NAMALWA (cell line): ENCODE measurements around the gene CALHM1.
"Not testable (repeated sequence)": the region's sequence is repeated elsewhere in the genome, so short reads cannot be mapped to it uniquely, and the experiment has no call there.

Experiments used
- DNase-seq: peaks from one replicate; pipeline ENCODE4 v3.0.0-alpha.2; 2015; ENCODE audit warnings: low spot score

The CALHM1 gene, protein sequence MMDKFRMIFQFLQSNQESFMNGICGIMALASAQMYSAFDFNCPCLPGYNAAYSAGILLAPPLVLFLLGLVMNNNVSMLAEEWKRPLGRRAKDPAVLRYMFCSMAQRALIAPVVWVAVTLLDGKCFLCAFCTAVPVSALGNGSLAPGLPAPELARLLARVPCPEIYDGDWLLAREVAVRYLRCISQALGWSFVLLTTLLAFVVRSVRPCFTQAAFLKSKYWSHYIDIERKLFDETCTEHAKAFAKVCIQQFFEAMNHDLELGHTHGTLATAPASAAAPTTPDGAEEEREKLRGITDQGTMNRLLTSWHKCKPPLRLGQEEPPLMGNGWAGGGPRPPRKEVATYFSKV

DNA sequence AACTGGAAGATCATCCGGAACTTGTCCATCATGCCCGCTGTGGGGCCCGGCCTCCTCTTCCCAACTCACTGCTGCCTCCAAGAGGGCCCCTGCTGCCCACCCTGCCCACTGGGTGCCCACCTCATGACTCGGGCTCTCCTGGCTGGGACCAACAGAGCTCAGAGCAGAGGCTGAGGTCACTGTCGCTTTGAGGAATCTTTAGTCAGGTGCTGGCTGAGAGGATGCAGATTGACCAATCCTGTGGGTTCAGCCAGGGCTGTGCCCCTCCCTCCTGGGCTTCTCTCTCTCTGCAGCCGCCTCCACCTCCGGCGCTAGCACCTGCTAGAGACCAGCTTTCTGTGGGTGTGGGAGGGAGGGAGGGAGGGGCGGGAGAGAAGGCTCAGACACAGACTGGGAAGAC is at the start of gene CALHM1:
CALHM1 (minus strand) TSS at position 181 of the 400 bp plus-strand sequence; CDS start at position 32, 149 bp downstream.
- DNase-seq = peak; percentile 30

DNA sequence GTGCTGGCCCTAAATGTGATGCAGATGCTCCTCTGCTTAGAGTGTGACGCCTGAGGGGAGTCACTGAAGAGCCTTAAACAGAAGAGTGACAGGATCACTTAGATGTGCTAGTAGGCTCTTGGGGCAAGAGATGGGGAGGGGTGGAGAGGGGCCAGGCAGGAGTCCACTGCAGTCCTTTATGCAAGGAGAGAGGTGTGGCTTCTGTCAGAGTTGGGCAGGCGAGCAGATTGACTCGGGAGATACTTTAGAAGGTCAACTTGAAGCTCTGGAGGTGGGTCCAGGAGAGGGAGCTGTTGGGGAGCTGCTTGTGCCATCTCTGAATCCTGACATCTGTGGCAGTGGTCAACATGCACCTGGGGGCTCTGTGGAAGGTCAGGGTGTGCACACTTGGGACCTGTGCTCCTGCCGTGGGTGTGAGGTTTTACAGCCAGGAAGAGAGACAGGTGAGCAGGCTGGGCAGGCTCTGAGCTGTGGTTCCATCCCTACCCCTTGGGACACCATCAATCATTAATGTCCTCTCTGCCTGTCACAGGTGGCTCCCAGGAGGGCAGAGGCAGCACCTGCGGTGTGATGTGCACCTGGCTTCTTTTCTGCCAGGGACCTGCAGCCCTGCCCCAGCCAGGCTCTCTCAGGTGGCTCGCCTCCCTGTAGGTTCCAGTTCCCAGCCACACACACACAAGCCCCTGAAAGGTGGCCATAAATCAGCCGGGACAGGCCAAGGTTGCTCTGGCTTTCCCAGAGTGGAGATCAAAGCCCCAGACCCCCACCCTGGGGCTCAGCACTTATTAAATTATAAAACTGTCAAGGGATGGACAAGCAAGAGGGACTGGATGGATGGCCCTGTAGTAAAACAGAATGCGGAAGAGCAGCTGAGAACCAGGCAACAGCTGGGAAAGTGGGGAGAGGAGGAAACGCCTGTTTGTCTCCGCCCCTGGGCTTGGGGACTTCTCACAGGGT is 48.8 kb upstream of the CALHM1 start:
- DNase-seq = no peak

DNA sequence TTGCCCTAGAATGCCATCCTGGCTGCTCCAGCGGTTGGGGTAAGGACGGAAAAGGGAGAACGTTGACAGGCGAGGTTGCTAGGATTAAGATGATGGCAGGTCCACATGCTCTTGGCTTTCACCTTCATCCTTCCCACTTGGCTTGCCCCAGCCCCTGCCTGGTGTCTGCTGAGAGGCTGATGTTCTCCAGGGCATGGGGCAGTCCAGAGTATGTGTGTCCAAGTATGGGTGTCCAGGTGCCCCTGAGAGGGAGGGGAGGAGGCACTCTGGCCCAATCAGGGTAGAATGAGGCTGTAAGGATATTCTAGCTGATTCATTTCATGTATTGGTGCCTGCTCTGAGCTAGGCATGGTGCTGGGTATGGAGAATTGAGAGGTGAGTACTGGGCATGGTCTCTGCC is 47.4 kb upstream of the CALHM1 start:
- no peak for DNase-seq

DNA sequence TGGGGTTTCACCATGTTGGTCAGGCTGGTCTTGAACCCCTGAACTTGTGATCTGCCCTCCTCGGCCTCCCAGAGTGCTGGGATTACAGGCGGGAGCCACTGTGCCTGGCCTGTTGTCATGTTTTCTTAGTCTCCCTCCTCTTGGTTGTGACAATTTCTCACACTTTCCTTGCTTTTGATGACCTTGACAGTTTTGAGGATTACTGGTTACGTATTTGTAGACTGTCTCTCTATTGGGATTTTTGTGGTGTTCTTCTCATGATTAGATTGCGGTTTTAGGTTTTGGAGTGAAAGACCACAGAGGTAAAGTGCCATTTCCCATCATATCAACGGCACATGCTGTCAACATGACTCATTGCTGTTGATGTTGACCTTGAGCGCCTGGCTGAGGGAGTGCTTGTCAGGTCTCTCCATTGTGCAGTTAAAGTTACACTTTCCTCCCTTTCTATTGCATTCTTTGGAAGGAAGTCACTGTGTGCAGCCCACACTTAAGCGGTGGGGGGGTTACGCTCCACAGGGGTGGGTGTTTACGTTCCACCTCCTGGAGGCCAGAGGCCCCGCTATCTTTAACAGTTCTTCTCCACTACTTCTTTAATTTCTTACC is 45.6 kb upstream of the CALHM1 start:
- no peak for DNase-seq

DNA sequence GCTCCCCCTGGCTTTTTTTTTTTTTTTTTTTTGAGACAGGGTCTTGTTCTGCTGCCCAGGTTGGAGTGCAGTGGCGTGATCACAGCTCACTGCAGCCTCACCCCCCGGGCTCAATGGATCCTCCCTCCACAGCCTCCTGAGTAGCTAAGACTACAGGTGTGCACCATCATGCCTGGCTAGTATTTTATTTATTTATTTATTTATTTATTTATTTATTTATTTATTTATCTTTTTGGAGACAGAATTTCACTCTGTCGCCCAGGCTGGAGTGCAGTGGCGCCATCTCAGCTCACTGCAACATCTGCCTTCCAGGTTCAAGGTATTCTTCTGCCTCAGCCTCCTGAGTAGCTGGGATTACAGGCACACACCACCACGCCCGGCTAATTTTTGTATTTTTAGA is 45.1 kb upstream of the CALHM1 start:
- not testable (repeated sequence) for DNase-seq

DNA sequence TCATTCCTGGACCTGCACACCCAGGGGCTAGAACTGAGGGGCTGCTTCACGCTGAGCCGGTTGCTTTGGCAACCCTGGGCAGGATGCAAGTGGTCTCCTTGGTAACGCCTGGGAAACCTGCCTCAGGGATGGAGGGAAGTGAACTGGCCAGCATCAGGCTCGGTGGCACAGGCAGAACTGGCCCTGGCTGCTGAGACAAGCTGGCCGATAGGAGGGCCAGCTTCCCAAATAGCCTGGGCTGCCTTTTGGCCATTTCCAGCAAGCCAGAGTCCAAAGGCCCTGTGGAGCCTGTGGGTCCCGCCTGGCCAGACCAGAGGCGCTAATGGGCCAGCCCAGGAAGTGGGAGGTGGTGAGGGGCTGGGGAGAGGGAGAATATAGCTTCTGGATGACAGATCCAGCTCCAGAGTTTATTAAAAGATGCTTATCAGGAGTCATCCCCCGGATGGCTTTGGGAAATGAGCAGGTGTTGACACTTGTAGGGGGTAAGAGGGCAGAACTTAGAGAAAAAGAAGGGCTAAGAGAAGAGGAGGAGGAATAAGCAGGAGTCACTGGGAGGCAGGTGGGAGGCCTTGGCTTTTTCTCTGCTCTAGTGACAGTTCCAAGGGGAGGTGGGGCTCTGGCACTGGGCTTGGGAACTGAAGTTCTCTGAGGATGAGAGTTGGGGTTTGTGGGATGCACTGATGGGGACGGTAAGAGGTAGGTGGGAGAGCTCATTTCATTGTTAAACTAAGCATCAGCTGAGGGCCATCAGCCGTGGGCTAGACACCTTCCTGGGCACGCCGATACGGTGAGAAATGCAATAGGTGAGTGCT is 44.4 kb upstream of the CALHM1 start:
- DNase-seq = no peak

DNA sequence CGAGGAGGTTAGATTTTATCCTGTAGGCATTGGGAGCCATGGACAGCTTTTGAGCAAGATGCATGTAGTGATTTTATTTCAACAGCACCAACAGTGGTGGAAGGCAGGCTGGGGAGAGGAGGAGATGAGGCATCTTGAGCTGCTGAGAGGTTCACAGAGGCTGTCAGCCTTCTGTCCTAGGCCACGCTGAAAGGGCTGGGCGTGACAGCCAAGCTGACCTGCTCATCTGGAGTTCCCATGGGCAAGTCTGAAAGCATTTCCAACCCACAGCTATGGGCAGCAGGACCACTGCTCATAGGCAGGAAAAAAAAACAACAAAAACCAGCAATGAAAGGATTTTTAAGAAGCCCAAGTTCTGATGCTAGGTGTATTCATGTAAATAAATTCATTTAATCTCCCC is 42.5 kb upstream of the CALHM1 start:
- no peak for DNase-seq

DNA sequence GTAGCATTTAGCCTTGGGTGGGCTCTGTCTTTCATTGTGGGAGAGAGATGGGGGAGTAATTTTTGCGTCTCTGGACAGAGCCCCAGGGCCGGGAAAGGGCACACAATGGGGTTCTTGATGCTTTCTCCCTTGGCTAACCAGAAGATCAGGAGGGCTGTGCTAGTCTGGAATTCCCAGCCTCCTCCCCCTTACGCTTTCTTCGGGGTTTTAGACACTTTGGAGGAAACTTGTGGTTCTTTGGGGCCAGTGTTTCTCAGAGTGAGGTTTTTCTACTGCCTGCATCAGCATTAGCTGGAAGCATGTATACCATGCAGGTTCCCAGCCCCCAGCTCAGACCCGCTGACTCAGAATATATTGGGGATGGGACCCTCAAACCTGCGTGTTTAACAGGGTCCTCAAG is 41.8 kb upstream of the CALHM1 start:
- DNase-seq = no peak

DNA sequence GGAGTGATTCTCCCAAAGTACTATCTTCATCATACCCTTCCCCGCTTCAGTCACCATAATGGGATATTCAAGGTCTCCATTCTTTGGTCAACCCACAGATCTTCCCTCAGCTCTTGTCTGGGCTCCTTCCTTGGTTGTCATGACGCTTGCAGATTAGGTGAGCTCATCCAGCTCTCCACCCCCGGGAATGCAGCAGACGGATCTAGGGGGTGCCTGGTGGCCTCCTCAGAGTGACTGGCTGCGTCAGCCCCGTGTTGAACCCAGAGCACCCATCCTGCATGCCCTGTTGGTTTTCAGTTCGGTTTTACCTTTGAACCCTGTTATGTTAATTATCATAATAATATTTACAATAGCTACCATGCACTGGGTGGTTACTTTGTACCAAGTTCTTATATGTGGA is 41.2 kb upstream of the CALHM1 start:
- no peak for DNase-seq

DNA sequence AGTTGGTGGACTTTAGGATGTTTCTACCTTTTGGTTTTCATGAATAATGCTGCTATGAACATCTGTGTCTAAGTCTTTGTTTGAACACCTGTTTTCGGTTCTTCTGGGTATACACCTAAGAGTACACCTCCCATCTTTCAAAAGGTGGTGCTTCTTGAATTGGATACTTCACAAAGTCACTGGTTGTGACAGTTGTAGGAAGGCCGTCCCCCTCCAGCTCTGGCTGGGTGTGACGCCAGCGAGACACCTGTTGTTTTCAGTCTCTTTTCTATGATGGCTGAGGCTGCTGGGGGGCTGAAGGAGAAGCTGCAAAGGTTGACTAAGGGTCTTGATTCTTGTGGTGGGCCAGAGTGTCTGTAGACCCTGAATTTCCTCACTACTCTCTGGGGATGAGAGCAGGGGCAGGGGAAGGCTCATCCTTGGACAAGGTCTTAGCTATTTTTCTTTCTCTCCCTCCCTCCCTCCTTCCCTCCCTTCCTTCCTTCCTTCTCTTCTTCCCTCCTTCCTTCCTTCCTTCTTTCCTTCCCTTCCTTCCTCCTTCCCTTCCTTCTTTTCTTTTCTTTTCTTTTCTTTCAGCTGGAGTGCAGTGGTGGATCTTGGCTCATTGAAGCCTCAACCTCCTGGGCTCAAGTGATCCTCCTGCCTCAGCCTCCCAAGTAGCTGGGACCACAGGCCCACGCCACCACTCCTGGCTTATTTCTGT is 40.4 kb upstream of the CALHM1 start:
- no peak for DNase-seq

DNA sequence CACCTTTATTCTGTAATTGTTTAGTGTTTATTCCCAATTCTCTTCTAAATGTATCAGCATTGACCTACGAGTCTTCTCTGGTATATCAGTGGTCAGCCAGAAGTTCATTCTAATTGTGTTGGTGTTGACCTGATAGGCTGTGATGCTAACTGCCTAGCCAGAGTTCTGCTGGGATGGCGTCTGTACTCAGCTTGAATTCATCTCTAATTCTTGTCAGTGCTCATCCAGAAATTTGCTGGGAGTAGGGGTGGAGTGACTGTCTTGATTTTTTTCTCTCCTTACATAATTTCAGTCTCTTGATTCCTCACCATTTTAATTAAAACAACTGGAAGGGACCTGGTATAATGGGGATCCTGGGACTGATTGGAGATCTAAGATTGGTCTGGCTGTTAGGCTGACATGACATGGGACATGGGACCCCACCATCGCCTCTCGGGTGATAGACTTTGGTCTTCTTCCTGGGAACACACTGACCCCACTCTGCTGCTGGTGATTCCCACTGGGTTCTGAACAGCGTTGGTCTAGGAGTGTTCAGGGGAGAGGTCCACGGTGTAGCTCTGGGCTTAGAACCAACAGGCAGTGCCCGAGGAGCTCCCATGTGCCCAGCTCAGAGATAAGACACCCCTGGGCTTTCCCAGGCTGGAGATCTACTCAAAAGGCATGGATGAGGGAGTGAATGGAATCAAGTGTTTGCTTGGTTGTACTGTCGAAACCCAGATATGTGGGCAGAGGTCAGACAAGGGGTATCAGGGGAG is 38.6 kb upstream of the CALHM1 start:
- DNase-seq = no peak

DNA sequence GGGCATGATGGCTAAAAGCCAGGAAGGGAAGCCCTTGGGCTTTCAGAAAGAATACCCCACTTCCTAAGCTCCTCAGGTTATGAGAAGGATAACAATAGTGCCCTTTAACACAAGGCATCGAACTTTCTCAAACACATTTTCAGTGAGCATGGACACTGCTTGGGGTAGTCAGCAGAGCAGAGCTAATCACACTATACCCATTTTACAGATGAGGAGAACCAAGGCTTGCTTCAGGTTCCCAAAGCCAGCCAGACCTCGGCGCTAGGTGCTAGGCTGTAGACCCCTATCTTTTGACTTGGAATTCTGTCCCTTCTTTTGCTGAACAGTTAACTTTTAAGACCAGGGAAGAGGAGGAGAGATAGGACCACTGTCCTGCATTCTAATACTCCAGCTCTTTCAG is 36.6 kb upstream of the CALHM1 start:
- no peak for DNase-seq

DNA sequence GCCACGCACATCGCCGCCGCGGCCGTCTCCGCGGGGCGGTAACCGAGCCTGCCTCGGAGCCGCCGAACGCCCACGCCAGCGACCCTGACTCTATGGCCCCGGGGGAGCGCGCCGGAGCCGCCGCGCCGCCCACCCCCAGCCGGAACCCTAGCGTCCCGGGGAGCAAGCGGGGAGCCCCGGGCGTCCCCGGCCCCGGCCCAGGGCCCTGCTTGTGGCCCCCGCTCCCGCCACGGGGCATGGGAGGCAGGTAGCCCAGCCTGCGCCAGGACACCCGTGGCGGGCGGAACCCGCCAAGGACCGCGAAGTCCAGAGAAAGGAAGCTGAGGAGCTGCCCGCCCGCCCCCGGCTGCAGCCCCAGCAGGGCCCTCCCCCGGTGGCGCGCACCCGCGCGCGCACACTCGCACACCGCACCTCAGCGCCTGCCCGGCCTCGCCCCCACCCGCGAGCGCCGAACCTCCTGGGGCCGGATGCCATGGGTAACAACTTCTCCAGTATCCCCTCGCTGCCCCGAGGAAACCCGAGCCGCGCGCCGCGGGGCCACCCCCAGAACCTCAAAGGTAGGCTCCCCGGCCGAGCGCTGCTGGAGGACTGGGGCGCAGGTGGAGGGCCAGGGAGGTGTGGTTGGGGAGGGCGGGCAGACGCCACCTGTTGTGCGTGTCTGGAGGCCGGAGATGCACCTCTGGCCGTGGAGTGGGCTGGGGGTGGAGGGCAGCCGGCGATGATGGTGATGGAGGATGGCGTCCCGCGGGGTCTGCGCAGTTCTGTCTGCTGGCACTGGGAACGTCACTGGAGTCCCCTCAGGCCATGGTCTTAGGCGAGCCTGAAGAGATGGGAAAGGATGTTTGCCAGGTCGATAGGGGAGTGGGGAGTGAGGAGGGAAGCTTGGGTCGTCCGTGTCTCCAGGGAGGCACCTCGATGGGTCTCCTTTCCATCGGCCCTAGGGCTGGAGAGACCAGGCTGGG is 35.5 kb upstream of the CALHM1 start:
- DNase-seq = no peak

DNA sequence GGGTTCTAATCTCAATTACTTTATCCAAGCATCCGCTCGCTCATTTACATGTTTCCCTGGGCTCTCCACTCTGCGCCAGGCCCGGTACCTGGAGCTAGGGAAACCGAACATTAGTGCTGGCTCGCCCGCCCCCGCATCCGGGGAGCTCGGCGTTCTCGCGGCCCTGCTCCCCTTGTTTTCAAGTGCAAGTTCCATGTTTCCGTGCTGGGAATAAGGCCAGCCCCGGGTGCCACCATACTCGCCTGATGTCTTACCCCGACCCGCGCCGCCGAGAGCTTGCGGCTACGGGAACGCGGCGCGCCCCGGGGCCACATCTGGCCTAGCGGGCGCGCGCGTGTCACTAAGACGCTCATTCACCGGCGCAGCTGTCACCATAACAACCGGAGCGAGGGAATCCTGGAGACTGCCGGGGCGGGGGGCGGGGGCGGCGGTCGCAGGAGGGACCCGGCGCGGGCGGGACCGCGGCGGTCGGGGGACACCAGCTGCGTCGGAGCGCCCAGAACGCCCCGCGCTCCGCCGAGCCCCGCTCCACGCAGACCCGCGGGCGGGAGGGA is 34.7 kb upstream of the CALHM1 start, which contains the start of gene NEURL1:
NEURL1 (plus strand) TSS at position 344 of the 554 bp plus-strand sequence. CDS start 683 bp downstream, outside the sequence.
- DNase-seq = no peak

DNA sequence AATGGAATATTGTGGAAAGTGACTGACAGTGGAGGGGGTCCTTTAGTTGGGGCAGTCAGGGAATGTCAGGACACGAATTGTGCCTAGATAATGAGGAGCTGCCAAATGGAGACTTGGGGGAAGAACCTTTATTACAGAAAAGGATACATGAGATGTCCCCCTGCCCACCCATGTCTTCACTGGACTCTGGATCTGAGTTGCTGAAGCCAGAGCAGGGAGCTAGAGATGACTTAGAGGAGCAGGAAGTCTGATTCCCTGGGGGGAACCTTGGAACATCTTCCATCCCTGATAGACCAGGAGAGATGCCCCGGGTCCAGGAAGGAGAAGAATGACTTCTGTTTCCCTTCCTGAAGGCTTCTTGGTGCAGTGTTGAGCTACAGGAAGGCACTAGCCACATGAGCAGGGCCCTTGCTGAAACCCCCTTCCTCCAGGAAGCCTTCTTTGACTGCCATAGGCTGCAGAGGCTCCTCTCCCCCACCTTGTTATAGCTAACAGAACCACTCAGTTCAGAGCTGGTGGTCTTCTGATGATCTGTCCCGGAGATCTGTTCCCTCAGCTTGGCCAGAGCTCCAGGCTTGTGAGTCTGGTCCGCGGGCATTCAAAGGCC is 34.1 kb upstream of the CALHM1 start:
- no peak for DNase-seq

DNA sequence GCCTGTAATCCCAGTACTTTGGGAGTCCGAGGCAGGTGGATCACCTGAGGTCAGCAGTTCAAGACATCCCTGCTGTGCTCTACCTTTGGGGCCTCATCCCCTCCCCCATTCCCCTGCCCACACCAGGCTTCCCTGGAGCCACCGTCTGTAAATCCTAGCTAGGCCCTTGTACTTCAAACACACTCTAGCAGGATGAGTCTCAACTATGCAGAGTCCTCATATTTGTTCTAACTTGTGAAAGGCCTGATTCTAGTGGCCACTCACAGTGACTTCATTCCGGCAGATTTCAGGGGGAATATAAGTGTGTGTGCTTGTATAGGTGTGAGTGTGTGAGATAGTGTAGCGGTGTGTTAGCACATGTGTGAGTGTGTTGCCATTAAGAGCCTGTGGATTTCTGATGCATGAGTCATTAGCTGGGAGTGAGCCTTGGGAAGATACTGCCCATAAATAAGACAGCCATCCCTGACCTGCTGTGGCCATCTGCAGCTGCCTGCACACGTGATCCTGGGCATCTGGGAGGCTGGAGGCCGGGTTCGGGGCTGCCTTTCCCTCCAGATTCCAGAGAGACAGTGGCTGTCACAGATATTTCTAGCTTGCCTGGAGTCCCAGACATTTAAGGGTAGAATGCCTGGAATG is 33.1 kb upstream of the CALHM1 start:
- no peak for DNase-seq

DNA sequence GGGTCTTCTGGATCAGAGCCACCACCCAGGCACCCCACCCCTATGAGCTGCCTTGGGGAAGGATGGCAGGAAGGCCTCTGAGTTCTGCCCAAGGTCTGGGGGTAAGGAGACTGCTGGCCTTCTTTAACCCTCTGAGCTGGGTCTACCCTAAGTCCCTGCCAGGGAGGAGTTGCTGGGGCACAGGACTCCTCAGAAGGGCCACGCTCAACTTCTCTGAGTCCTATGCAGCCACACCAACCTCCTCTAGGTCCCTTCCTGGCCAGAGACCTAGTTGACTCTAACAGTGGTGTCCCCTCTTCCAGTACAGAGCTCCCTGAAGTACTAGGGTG is 32.2 kb upstream of the CALHM1 start:
- no peak for DNase-seq

DNA sequence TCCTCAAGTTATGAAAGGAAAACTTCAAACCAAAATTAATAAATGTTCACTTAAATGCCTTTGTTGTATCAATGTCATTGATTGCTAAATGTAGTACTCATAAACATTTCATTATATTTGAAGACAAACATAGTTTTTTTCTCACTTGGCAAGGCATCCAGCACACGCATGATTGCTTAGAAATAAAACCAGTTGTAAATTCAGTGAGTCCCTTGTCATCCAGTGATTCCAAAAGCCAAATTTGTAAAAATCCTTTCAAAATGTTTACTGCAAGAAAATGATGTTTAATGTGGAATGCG is 28.7 kb upstream of the CALHM1 start:
- DNase-seq = no peak
